Right cardiac atrium (tissue), 5 donors: ENCODE results near the gene SBNO2. TPM values are rescaled to one million over a fixed set of nuclear protein-coding genes. Genes with fewer than 3 reads are reported as not detected.
A peak's percentile ranks its signal among the peaks of the same experiment; 100 is the strongest.
"Not testable (repeated sequence)": the region's sequence is repeated elsewhere in the genome, so short reads cannot be mapped to it uniquely, and the experiment has no call there.

Experiments used
- ATAC-seq, 2 donors: fragments of 200-7000 bp; cut with Tn5 transposase; one replicate each; pipeline versions ENCODE4 v1.8.0 to v1.9.1; 2020; ENCODE audit warnings: moderate library complexity in 2 of 2, mild to moderate bottlenecking in 1 of 2
- DNase-seq, 3 donors: peaks; one replicate each; pipeline ENCODE4 v3.0.0-alpha.2; 2020
- H3K27ac ChIP-seq: one replicate; pipeline ENCODE4 v1.5.1; 2013; ENCODE audit warnings: mild to moderate bottlenecking, low read length, control low read depth, moderate library complexity
- H3K27me3 ChIP-seq: one replicate; pipeline ENCODE4 v1.6.1; 2013; ENCODE audit not compliant: control insufficient read depth, insufficient read depth
- H3K4me1 ChIP-seq: one replicate; pipeline ENCODE4 v1.6.1; 2013; ENCODE audit warnings: low read length; ENCODE audit not compliant: control insufficient read depth, insufficient read depth
- H3K4me3 ChIP-seq: one replicate; pipeline ENCODE4 v1.5.1; 2013; ENCODE audit warnings: low read length, control low read depth
- H3K9me3 ChIP-seq: one replicate; pipeline ENCODE4 v1.6.1; 2013; ENCODE audit warnings: low read length; ENCODE audit not compliant: control insufficient read depth
- WGBS: extraction: QIAGEN DNeasy Blood & Tissue Kit; methylation state at CpG from one replicate; pipeline ENCODE4 v1.1.7; 2013; 5-methylcytosine and 5-hydroxymethylcytosine counted together
- intact Hi-C, 4 donors: fragments of 100-400 bp; cut with DNase I; formaldehyde crosslinking; loops; one replicate each; pipeline versions ENCODE4 v1.11.0 to v1.14.0; 2022 to 2023
- polyA plus RNA-seq: library from polyadenylated mRNA; stranded (reverse); fragments of 200-250 nt; gene quantifications from one replicate; pipeline ENCODE4 v1.2.3, GENCODE V29; 2013
- total RNA-seq, 4 donors: library from RNA; stranded (reverse); fragmentation: NEBNext Ultra II Directional; extraction: Animal tissue kit (Norgen Biotek cat#: 25700); gene quantifications; one replicate each; pipeline ENCODE4 v1.2.1, GENCODE V29; 2021
- donor health status: healthy with polysubstance abuse.
- donor health status: DM: no; HTN: yes; CAD: no.
- donor health status: DM: no; HTN: no; CAD: no.
- donor health status: DM: no; HTN: yes; CAD: no; lungs with severe emphysema.
- donor health status: DM: yes; HTN: yes; CAD: no.

SBNO2 gene
- total and polyA plus RNA-seq, 5 donors, result 13.4 to 44.5 (median 20.3) TPM

DNA sequence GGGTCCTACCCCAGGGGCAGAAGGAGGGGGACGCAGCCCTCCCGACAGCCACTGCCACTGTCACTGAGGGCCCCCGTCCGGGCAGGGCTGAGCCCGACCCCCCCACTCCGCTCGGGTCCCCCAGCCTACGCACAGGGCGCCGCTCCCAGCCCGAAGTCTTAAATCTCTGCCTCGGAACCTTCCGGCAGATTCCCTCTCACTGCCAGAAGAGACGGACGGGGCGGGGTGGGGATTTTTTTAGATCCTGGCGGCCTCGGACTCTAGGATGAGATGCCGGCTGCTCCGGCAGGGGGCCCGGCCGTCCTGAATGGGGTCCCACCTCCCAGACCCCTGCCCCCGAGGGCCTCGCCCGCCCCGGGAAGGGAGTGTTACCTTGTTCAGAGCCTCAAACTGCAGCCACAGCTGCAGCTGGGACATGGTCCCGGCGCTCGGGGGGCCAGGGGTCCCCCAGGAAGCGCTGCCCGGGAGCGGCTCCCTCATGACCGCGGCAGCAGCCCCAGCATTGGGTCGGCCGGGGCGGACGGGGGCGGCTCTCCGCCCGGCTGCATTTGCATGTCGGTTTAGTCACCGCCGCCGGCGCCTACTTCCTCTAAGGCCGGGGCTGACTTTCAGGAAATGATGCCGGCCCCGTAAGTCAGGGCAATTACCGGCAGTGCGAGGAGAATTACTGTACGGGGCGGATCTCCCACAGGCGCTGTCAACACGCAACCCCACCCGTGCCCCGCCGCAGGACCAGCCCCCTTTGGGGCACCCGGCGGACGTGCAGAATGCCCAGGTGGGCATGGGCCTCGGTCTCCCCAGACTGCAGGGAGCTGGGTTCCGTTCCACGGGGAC is 42.1 kb downstream of the SBNO2 start:
- no peaks in the 10 kb centered on the region for H3K9me3 ChIP-seq
- peak overlapping the region; percentile 77 for H3K27ac ChIP-seq
- peaks cover 8% of the 10 kb centered on the region for H3K4me1 ChIP-seq
- ATAC-seq (peak; percentile 83 to 85), DNase-seq (peak; percentile 93 to 96 (median 93))
- H3K27me3 ChIP-seq, result no peaks in the 10 kb centered on the region
- WGBS, result 3% methylated on average over 64 of the region's 64 CpGs
- intact Hi-C loops, result no loop called here
- peak overlapping the region; percentile 67 for H3K4me3 ChIP-seq

- intact Hi-C loops, result no loop called here
- H3K4me1 ChIP-seq, result peaks cover 8% of the 10 kb centered on the region
- DNase-seq (peak in 1 of 3 donors; percentile 56), ATAC-seq (no peak)
- no peaks in the 10 kb centered on the region for H3K27me3 ChIP-seq
- H3K4me3 ChIP-seq, result peak overlapping the region; percentile 67
- H3K9me3 ChIP-seq, result no peaks in the 10 kb centered on the region
- H3K27ac ChIP-seq, result peak overlapping the region; percentile 77
- WGBS, result 64% methylated on average over 22 of the region's 22 CpGs
Observed at GRCh38 chr19:1130771-1131717, 43.0 kb downstream of the SBNO2 start.

DNA sequence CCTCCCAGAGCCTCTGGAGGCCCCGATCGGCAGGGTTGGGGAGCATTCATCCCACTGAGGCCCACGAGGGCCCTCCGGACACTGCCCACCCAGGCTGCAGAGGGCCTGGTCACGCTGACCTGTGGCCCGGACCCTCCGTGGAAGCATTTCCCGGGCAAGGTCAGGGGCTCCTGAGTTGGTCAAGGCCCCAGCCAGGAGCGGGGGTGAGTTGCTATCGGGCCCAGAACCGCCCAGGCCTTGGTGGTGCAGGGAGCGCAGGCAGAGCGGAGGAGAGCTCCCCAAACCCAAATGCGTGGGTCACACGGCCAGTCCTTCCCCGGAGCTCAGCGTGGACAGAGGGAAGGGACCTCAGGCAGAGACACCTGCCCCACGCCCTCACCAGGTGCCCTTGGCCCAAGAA is 44.5 kb downstream of the SBNO2 start:
- intact Hi-C loops, result no loop called here
- H3K27me3 ChIP-seq, result no peaks in the 10 kb centered on the region
- no peak for ATAC-seq
- peaks cover 8% of the 10 kb centered on the region for H3K4me1 ChIP-seq
- peak in 1 of 3 donors; percentile 61 for DNase-seq
- H3K4me3 ChIP-seq, result no peak overlapping the region
- no peak overlapping the region for H3K27ac ChIP-seq
- no peaks in the 10 kb centered on the region for H3K9me3 ChIP-seq
- WGBS, result 94% methylated on average over 18 of the region's 18 CpGs

GRCh38 chr19:1129084-1129483 is 45.0 kb downstream of the SBNO2 start:
- H3K27me3 ChIP-seq, DNase-seq, H3K9me3 ChIP-seq, H3K4me1 ChIP-seq, intact Hi-C loops, H3K4me3 ChIP-seq, H3K27ac ChIP-seq, ATAC-seq: not testable (repeated sequence)
- WGBS, result 95% methylated on average over 7 of the region's 7 CpGs

DNA sequence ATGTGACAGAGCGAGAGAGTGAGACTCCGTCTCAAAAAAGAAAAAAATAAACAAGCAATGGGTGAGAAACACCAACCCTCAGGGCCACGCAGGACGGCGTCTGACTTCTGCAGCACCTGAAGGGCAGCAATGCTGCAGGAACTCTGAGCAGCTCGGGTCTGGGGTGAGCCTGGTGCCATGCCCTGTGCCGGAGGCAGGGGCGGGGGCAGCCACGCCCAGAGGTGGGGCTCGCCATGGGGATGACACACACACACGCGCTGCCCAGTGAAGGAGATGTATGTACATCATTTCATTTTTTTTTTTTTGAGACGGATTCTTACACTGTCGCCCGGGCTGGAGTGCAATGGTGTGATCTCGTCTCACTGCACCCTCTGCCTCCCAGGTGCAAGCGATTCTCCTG is 46.0 kb downstream of the SBNO2 start:
- Histone ChIP-seq H3K9me3 (no peaks in the 10 kb centered on the region), H3K4me1 (peaks cover 8% of the 10 kb centered on the region), H3K4me3 (no peak overlapping the region), H3K27ac (no peak overlapping the region), H3K27me3 (no peaks in the 10 kb centered on the region)
- DNase-seq, result no peak
- intact Hi-C loops, result no loop called here
- ATAC-seq, result no peak
- WGBS, result 97% methylated on average over 17 of the region's 17 CpGs

DNA sequence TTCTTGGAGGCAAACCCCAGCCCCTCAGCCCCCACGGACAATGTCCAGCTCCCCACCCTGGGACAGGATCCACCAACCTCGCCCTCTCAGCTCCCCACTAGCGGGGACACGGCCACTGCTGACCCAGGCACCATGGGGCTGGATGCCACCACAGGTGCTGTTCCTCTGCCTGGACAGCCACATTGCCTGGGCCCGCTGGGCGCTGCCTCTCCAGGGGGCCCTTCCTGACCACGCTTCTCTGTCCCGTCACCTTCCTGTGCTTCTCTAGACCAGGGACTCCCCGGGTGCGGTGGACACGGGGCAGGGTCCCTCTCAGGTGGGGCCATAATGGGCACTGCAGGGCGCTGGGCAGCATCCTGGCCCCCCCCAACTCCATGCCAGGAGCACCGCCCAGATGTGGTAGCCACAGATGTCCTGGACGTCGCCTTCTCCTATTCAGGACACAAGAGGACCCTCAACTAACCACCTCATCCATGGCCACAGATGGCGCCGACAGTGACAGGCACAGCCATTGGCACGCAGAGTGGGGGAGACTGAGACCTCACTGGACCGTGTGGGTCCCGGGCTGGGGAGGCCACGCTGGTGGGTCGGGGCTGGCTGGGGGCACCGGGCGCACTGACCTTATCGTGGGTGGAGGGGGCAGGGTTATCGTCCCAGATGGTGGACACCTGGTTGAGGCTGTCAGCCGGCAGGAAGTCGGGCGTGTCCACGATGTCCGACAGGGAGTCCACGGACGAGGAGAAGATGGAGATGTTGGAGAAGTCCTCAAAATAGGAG is 46.9 kb downstream of the SBNO2 start:
- H3K4me3 ChIP-seq, result no peak overlapping the region
- intact Hi-C loops, result no loop called here
- DNase-seq (peak in 1 of 3 donors; percentile 52), ATAC-seq (no peak)
- H3K4me1 ChIP-seq, result peaks cover 3% of the 10 kb centered on the region
- WGBS, result 93% methylated on average over 33 of the region's 33 CpGs
- H3K27me3 ChIP-seq, result no peaks in the 10 kb centered on the region
- no peak overlapping the region for H3K27ac ChIP-seq
- no peaks in the 10 kb centered on the region for H3K9me3 ChIP-seq

GRCh38 chr19:1125601-1126467 is 48.2 kb downstream of the SBNO2 start:
- ATAC-seq, result no peak
- intact Hi-C loops, result no loop called here
- Histone ChIP-seq H3K27me3 (no peaks in the 10 kb centered on the region), H3K27ac (no peak overlapping the region), H3K4me3 (no peak overlapping the region), H3K9me3 (no peaks in the 10 kb centered on the region), H3K4me1 (no peaks in the 10 kb centered on the region)
- WGBS, result 92% methylated on average over 33 of the region's 33 CpGs
- DNase-seq, result no peak

DNA sequence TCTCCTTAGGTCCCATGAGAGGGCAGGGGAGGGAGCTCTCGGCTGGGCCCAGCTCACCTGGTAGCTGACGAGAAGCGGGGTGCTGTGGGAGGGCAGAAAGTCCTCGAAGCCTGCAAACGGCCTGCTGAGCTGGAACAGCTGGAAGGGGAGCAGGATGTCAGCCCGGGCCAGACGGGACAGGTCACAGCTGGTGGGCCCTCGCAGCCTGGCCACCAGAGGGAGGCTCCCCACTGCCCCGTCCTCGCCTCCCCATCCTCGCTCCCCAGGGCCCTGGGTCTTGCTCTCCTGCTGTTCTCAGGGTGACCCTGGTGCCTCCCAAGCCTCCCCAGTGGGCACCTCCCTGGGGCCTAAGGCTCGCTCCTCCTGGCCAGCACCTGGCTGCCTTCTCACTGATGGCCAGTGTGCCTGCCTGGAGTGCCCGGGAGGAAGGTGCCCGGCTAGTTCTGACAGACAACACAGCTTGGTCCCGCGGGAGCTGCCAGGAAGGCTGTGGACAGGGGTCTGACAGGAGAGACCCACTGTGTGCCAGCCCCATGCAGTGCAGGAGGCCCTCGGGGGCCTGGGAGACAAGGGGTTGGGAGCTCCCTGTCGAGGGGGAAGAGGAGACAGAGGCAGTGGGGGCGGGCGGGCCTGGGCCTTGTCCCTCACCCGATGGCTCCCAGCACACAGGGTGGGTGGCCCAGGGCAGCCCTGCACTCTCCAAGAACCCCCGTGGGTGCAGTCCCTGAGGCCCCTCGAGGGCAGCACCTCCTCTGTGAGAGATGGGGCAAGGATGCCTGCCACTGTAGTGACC is 50.0 kb downstream of the SBNO2 start:
- Histone ChIP-seq H3K4me1 (no peaks in the 10 kb centered on the region), H3K27ac (no peak overlapping the region), H3K9me3 (no peaks in the 10 kb centered on the region), H3K4me3 (no peak overlapping the region), H3K27me3 (no peaks in the 10 kb centered on the region)
- WGBS, result 89% methylated on average over 23 of the region's 23 CpGs
- intact Hi-C loops, result no loop called here
- ATAC-seq, result no peak
- DNase-seq, result peak in 1 of 3 donors; percentile 52

- peak in 1 of 3 donors; percentile 41 for DNase-seq
- H3K27me3 ChIP-seq, result no peaks in the 10 kb centered on the region
- intact Hi-C loops, result no loop called here
- H3K4me1 ChIP-seq, result no peaks in the 10 kb centered on the region
- H3K9me3 ChIP-seq, result no peaks in the 10 kb centered on the region
- no peak overlapping the region for H3K4me3 ChIP-seq
- WGBS, result 96% methylated on average over 20 of the region's 20 CpGs
- no peak for ATAC-seq
- no peak overlapping the region for H3K27ac ChIP-seq
Observed at GRCh38 chr19:1123381-1123780, 50.7 kb downstream of the SBNO2 start.
